Measurements from ENCODE around the gene HDAC4. TPM values are rescaled to one million over a fixed set of nuclear protein-coding genes. Genes with fewer than 3 reads are reported as not detected.

HDAC4 gene
- total and polyA plus RNA-seq, 2 experiments from 2014 or later = 9.3 to 10.8 TPM

GRCh38 chr2:239125726-239126675, 274.8 kb downstream of the HDAC4 start:
- H2AFZ ChIP-seq = no peak overlapping the region
- H3K27ac ChIP-seq = no peak overlapping the region
- TF ChIP-seq, protein P1, sequence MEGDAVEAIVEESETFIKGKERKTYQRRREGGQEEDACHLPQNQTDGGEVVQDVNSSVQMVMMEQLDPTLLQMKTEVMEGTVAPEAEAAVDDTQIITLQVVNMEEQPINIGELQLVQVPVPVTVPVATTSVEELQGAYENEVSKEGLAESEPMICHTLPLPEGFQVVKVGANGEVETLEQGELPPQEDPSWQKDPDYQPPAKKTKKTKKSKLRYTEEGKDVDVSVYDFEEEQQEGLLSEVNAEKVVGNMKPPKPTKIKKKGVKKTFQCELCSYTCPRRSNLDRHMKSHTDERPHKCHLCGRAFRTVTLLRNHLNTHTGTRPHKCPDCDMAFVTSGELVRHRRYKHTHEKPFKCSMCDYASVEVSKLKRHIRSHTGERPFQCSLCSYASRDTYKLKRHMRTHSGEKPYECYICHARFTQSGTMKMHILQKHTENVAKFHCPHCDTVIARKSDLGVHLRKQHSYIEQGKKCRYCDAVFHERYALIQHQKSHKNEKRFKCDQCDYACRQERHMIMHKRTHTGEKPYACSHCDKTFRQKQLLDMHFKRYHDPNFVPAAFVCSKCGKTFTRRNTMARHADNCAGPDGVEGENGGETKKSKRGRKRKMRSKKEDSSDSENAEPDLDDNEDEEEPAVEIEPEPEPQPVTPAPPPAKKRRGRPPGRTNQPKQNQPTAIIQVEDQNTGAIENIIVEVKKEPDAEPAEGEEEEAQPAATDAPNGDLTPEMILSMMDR (IDR thresholded peaks at IDR 0.05; ENCODE audit: poor library complexity) = no peak
- TF ChIP-seq EZH2phosphoT487 (IDR thresholded peaks at IDR 0.05; ENCODE audit: low read depth, severe bottlenecking, unreplicated experiment) = no peak
- no peak for TF ChIP-seq EZH2 (IDR thresholded peaks at IDR 0.05; ENCODE audit: borderline replicate concordance)
- no peak for DNase-seq (ENCODE audit: low spot score)
- no peaks in the 10 kb centered on the region for H3K79me2 ChIP-seq
- no peaks in the 10 kb centered on the region for H3K36me3 ChIP-seq (replicated peaks; ENCODE audit: insufficient read depth, low read depth)
- no peaks in the 10 kb centered on the region for H3K27me3 ChIP-seq
- no peak overlapping the region for H3K4me3 ChIP-seq
- 92% methylated on average over 27 of the region's 27 CpGs for WGBS (ENCODE audit: low lambda C conversion rate, missing lambda C conversion rate)
- no peaks in the 10 kb centered on the region for H3K9me2 ChIP-seq (replicated peaks; ENCODE audit: insufficient read depth)
- H3K9me3 ChIP-seq (ENCODE audit: low read depth) = no peaks in the 10 kb centered on the region
- H3K4me2 ChIP-seq = no peak overlapping the region
- no peaks in the 10 kb centered on the region for H3K4me1 ChIP-seq (ENCODE audit: insufficient read depth)
- peaks cover 4% of the 10 kb centered on the region for H4K20me1 ChIP-seq (ENCODE audit: insufficient read depth, poor library complexity, severe bottlenecking)

GRCh38 chr2:239124152-239124899, 276.5 kb downstream of the HDAC4 start:
- Histone ChIP-seq H3K4me2 (no peak overlapping the region), H3K27ac (no peak overlapping the region), H4K20me1 (ENCODE audit: insufficient read depth, poor library complexity, severe bottlenecking) (peaks cover 4% of the 10 kb centered on the region), H3K79me2 (no peaks in the 10 kb centered on the region), H3K4me3 (no peak overlapping the region), H3K4me1 (ENCODE audit: insufficient read depth) (no peaks in the 10 kb centered on the region), H3K36me3 (replicated peaks; ENCODE audit: insufficient read depth, low read depth) (no peaks in the 10 kb centered on the region), H3K9me3 (ENCODE audit: low read depth) (no peaks in the 10 kb centered on the region), H2AFZ (no peak overlapping the region), H3K27me3 (no peaks in the 10 kb centered on the region), H3K9me2 (replicated peaks; ENCODE audit: insufficient read depth) (no peaks in the 10 kb centered on the region)
- WGBS (ENCODE audit: low lambda C conversion rate, missing lambda C conversion rate) = 98% methylated on average over 48 of the region's 48 CpGs
- TF ChIP-seq EZH2phosphoT487 (IDR thresholded peaks at IDR 0.05; ENCODE audit: low read depth, severe bottlenecking, unreplicated experiment) (no peak), EZH2 (IDR thresholded peaks at IDR 0.05; ENCODE audit: borderline replicate concordance) (no peak)
- TF ChIP-seq, protein P1 (IDR thresholded peaks at IDR 0.05; ENCODE audit: poor library complexity) = no peak
- DNase-seq (ENCODE audit: low spot score) = no peak

DNA sequence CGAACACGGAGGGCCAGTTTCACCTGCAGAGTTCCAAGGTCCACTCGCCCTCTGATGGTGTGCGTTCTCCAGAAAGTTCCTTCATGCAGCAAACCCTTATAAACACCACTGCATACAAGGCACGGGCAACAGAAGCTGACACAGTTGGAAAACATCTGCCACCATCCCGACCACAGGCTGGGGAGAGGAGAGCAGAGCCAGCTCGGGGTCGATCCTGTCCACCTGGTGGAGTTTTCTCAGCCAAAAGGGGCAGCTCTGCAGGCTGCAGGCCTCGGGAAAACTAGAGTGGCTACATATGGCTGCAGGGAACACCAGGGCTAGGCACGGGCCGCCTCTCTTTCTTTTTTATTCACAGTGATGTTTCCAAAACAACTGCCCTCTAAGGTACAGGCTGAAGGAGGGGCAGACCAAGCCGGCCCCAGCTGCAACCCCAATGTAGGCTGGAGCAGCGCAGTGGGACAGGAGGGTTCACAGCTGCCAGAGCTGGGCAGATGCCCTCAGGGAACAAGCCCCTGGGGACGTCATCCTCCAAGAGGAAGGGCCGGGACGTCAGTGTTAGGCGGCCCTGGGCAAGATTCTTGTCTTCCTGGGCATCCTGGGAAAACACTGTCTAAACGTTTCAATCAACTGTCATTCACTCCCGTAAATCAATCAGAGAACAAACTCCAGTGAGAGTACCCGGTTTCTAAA, 278.3 kb downstream of the HDAC4 start:
- H3K27ac ChIP-seq = no peak overlapping the region
- H3K27me3 ChIP-seq = no peaks in the 10 kb centered on the region
- no peaks in the 10 kb centered on the region for H3K9me2 ChIP-seq (replicated peaks; ENCODE audit: insufficient read depth)
- DNase-seq (ENCODE audit: low spot score) = no peak
- H3K4me2 ChIP-seq = no peak overlapping the region
- 86% methylated on average over 20 of the region's 20 CpGs for WGBS (ENCODE audit: low lambda C conversion rate, missing lambda C conversion rate)
- H3K4me3 ChIP-seq = no peak overlapping the region
- TF ChIP-seq EZH2phosphoT487 (IDR thresholded peaks at IDR 0.05; ENCODE audit: low read depth, severe bottlenecking, unreplicated experiment) (no peak), EZH2 (IDR thresholded peaks at IDR 0.05; ENCODE audit: borderline replicate concordance) (no peak)
- TF ChIP-seq, protein P1 (IDR thresholded peaks at IDR 0.05; ENCODE audit: poor library complexity) = no peak
- no peaks in the 10 kb centered on the region for H3K9me3 ChIP-seq (ENCODE audit: low read depth)
- H3K4me1 ChIP-seq (ENCODE audit: insufficient read depth) = no peaks in the 10 kb centered on the region
- no peaks in the 10 kb centered on the region for H4K20me1 ChIP-seq (ENCODE audit: insufficient read depth, poor library complexity, severe bottlenecking)
- H3K79me2 ChIP-seq = no peaks in the 10 kb centered on the region
- H3K36me3 ChIP-seq (replicated peaks; ENCODE audit: insufficient read depth, low read depth) = no peaks in the 10 kb centered on the region
- H2AFZ ChIP-seq = no peak overlapping the region
